Neural crest cell (in vitro differentiated cells): Measurements from ENCODE around the gene ZNF296. TPM values are rescaled to one million over a fixed set of nuclear protein-coding genes. Genes with fewer than 3 reads are reported as not detected.

Experiments used
- DNase-seq: peaks from one replicate; pipeline ENCODE4 v3.0.0; 2021; ENCODE audit warnings: low read depth, mixed read lengths, low spot score
- H3K27ac Mint-ChIP-seq: one replicate; pipeline ENCODE4 v1.8.0; 2021; ENCODE audit warnings: mild to moderate bottlenecking, mixed read lengths; ENCODE audit not compliant: unreplicated experiment
- H3K27me3 Mint-ChIP-seq: 2 replicates; pipeline ENCODE4 v1.8.0; 2021; ENCODE audit warnings: low read depth, mild to moderate bottlenecking, mixed read lengths
- H3K36me3 Mint-ChIP-seq: 2 replicates; pipeline ENCODE4 v1.8.0; 2021; ENCODE audit warnings: low read depth, mild to moderate bottlenecking, mixed read lengths
- H3K4me1 Mint-ChIP-seq: 2 replicates; pipeline ENCODE4 v1.8.0; 2021; ENCODE audit warnings: mixed read lengths
- H3K4me3 Mint-ChIP-seq: one replicate; pipeline ENCODE4 v1.8.0; 2021; ENCODE audit warnings: mild to moderate bottlenecking, mixed read lengths
- H3K9me3 Mint-ChIP-seq: 2 replicates; pipeline ENCODE4 v1.8.0; 2021; ENCODE audit warnings: mixed read lengths
- total RNA-seq: library from RNA; stranded (reverse); gene quantifications from 2 replicates; pipeline ENCODE4 v1.2.1, GENCODE V29; 2021
- TF ChIP-seq, protein P1 (sequence below): fragments of 200-600 bp; sonication (generic); conservative IDR thresholded peaks from 2 replicates; pipeline ENCODE4 v1.5.0; 2021; ENCODE audit warnings: antibody characterized with exemption, mild to moderate bottlenecking

Gene ZNF296
- total RNA-seq, 1 donor from 2014 or later = 1.2 TPM

DNA sequence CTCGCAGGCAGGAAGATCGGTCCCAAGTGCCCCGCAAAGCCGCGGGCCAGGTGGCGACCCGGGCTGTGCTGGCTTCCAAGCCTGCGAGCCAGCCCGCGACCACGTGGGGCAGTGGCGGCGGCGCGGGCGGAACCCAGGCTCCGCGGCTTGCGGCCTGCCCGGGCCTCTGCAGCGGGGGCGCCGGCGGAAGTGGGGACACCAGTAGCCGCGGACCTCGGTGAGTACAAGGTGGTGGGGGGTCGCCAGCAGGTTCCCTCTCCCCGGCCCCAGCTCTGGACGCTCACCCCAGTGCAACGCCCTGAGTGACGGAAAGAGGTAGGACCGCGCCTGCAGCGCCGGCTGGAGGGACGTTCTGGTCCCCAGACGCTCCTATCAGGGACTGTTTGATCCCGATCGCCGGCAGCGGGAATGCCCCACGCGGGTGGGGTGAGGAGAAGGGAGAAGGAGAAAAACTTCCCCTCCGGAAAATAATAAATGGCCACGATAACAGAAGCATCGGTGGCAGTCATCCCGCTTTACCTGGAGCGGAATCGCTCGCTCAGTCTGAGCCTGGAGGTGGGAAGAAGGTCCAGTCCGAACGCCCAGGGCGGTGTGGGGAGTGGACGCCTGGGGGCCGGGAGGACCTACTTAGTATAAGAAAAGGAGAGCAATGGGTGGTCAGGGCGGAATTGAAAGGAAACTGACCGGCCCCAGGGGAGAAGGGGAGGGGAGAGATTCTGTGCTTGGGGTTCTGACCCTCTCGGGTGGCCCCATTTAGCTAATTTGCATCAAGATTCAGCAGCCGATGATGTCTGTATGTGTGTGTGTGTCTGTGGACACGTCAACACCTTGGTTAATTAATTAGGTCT lies 3.0 kb upstream of the ZNF296 start, which contains the start of gene GEMIN7:
Gene GEMIN7, plus strand, starts transcription at position 198 of the 848 bp plus-strand sequence. CDS start 10,855 bp downstream, outside the sequence.
- DNase-seq = peak; percentile 83
- Mint-ChIP-seq H3K9me3 (no peaks in the 10 kb centered on the region), H3K27ac (peak within 1 kb of the TSS; percentile 97), H3K4me3 (peak within 1 kb of the TSS; percentile 98), H3K27me3 (peaks cover 38% of the 10 kb centered on the region), H3K36me3 (peaks cover 5% of the 10 kb centered on the region), H3K4me1 (peaks cover 33% of the 10 kb centered on the region)
- TF ChIP-seq, protein P1, sequence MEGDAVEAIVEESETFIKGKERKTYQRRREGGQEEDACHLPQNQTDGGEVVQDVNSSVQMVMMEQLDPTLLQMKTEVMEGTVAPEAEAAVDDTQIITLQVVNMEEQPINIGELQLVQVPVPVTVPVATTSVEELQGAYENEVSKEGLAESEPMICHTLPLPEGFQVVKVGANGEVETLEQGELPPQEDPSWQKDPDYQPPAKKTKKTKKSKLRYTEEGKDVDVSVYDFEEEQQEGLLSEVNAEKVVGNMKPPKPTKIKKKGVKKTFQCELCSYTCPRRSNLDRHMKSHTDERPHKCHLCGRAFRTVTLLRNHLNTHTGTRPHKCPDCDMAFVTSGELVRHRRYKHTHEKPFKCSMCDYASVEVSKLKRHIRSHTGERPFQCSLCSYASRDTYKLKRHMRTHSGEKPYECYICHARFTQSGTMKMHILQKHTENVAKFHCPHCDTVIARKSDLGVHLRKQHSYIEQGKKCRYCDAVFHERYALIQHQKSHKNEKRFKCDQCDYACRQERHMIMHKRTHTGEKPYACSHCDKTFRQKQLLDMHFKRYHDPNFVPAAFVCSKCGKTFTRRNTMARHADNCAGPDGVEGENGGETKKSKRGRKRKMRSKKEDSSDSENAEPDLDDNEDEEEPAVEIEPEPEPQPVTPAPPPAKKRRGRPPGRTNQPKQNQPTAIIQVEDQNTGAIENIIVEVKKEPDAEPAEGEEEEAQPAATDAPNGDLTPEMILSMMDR = peak; percentile 41

DNA sequence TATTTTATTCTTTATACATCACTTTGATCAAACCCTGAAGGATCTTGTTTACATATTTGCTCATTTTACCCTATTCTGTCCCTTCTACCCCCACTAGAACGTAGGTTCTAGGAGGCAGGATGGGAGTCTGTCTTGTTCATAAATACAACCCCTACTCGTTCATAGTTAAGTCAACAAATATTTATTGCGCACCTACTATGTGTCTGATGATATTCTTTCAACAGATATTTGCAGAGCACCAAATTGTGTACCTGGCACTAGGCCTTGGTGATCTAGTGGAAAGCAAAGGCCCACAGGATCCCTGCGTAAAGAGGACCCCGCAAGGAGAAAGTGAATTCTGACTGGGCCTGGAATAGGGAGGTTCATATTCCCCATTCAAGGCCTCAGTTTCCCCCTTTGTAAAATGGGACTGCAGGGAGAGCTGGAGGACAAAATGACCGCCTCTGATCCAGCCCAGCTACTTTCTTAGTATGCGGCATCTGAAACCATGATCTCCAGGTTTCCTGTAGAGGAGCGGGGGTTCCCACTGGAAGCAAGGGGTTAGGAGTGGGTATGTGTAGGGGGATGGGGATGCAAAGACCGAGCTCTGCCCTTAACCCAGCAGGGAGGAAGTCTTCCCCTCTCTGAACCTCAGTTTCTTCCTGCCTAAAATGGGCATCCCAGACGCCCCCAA lies 2.2 kb upstream of the ZNF296 start:
- peak overlapping the region; percentile 98 for H3K4me3 Mint-ChIP-seq
- H3K9me3 Mint-ChIP-seq = no peaks in the 10 kb centered on the region
- TF ChIP-seq, protein P1 = no peak
- peak overlapping the region; percentile 19 for H3K27ac Mint-ChIP-seq
- H3K36me3 Mint-ChIP-seq = peaks cover 5% of the 10 kb centered on the region
- peaks cover 33% of the 10 kb centered on the region for H3K4me1 Mint-ChIP-seq
- no peak for DNase-seq
- H3K27me3 Mint-ChIP-seq = peaks cover 38% of the 10 kb centered on the region

DNA sequence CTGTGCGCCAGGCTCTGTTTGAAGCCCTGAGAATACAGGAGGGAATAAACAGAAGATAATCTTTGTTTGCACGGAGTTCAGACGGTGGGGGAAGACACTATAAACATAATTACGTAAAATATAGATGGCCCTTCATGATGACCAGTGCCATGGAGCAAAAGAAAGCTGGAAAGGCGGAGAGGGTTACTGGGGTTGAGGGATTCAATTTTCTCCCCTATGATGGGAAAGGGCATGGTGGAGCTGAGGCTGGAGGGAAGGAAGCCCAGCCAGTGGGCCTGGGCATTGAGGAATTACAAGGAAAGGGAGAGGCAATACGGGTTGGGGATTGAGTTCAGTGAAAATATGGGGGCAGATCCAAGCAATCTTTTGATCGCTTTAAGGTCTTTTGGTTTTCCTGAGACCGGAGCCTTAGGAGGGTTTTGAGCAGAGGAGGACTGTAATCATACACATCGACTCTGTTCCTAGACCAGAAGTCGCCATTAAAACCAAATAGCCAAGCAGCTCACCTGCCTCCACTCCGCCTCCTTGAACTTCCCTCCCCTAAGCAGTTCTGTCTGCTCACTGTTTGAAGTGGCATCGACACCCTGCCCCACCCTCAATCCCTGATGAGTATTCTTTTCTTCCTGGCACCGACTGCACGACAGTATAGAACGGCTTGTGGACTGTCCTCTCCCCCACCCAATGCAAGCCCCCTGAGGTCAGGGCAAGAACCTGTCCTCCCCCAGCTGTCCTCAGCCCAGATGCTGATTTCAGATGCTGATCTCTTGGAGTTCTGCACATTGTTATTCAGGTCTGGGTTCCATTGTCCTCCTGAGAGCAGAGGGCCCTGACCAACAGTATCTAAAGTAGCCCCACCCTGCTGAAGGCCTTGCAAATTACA lies 813 bp upstream of the ZNF296 start:
- no peak overlapping the region for H3K27ac Mint-ChIP-seq
- DNase-seq = no peak

GRCh38 chr19:45075301-45076028 lies 813 bp downstream of the ZNF296 start:
- H3K4me1 Mint-ChIP-seq = peaks cover 24% of the 10 kb centered on the region
- peak overlapping the region; percentile 68 for H3K4me3 Mint-ChIP-seq
- TF ChIP-seq, protein P1 = no peak
- peaks cover 38% of the 10 kb centered on the region for H3K27me3 Mint-ChIP-seq
- no peaks in the 10 kb centered on the region for H3K36me3 Mint-ChIP-seq
- H3K27ac Mint-ChIP-seq = no peak overlapping the region
- no peaks in the 10 kb centered on the region for H3K9me3 Mint-ChIP-seq
- no peak for DNase-seq

More for the DNA sequence above, 813 bp upstream of the ZNF296 start:
- Mint-ChIP-seq H3K27me3 (peaks cover 38% of the 10 kb centered on the region), H3K36me3 (peaks cover 2% of the 10 kb centered on the region), H3K9me3 (no peaks in the 10 kb centered on the region), H3K4me3 (peak overlapping the region; percentile 68), H3K4me1 (peaks cover 30% of the 10 kb centered on the region)
- TF ChIP-seq, protein P1 = no peak
